Measurements from ENCODE around the gene COL16A1. TPM values are rescaled to one million over a fixed set of nuclear protein-coding genes. Genes with fewer than 3 reads are reported as not detected.

Gene COL16A1
- polyA plus RNA-seq, 3 donors: 26.6 to 35.9 (median 30.8) TPM

GRCh38 chr1:31733389-31734219 is 29.8 kb upstream of the COL16A1 start:
- no peak for DNase-seq (ENCODE audit: low read depth in 3 of 3, low spot score in 2 of 3)

- DNase-seq (ENCODE audit: low read depth in 3 of 3, low spot score in 2 of 3): no peak
Measured at GRCh38 chr1:31732751-31733289, 29.0 kb upstream of the COL16A1 start.

- DNase-seq (ENCODE audit: low read depth in 3 of 3, low spot score in 2 of 3): no peak
Measured at GRCh38 chr1:31732343-31732742, 28.5 kb upstream of the COL16A1 start.

- no peak for DNase-seq (ENCODE audit: low read depth in 3 of 3, low spot score in 2 of 3)
Measured at GRCh38 chr1:31731049-31731565, 27.3 kb upstream of the COL16A1 start.

- no peak for DNase-seq (ENCODE audit: low read depth in 3 of 3, low spot score in 2 of 3)
Measured at GRCh38 chr1:31730336-31731048, 26.7 kb upstream of the COL16A1 start.

GRCh38 chr1:31727849-31728248 is 24.0 kb upstream of the COL16A1 start:
- DNase-seq (ENCODE audit: low read depth in 3 of 3, low spot score in 2 of 3): no peak

- no peak for DNase-seq (ENCODE audit: low read depth in 3 of 3, low spot score in 2 of 3)
Measured at GRCh38 chr1:31727195-31727594, 23.4 kb upstream of the COL16A1 start.

GRCh38 chr1:31726715-31727114 is 22.9 kb upstream of the COL16A1 start:
- DNase-seq (ENCODE audit: low read depth in 3 of 3, low spot score in 2 of 3): no peak

GRCh38 chr1:31725777-31726535 is 22.1 kb upstream of the COL16A1 start:
- no peak for DNase-seq (ENCODE audit: low read depth in 3 of 3, low spot score in 2 of 3)

GRCh38 chr1:31725134-31725533 is 21.3 kb upstream of the COL16A1 start:
- DNase-seq (ENCODE audit: low read depth in 3 of 3, low spot score in 2 of 3): no peak

- DNase-seq (ENCODE audit: low read depth in 3 of 3, low spot score in 2 of 3): peak in 1 of 3 donors; percentile 82
Measured at GRCh38 chr1:31723828-31724359, 20.1 kb upstream of the COL16A1 start.

- no peak for DNase-seq (ENCODE audit: low read depth in 3 of 3, low spot score in 2 of 3)
Measured at GRCh38 chr1:31718327-31718897, 14.6 kb upstream of the COL16A1 start.

GRCh38 chr1:31717341-31717740 is 13.5 kb upstream of the COL16A1 start:
- DNase-seq (ENCODE audit: low read depth in 3 of 3, low spot score in 2 of 3): no peak

GRCh38 chr1:31715873-31716220 is 12.0 kb upstream of the COL16A1 start:
- no peak for DNase-seq (ENCODE audit: low read depth in 3 of 3, low spot score in 2 of 3)

GRCh38 chr1:31715087-31715872 is 11.5 kb upstream of the COL16A1 start:
- peak; percentile 78 to 84 (median 80) for DNase-seq (ENCODE audit: low read depth in 3 of 3, low spot score in 2 of 3)

GRCh38 chr1:31714442-31715086 is 10.7 kb upstream of the COL16A1 start:
- DNase-seq (ENCODE audit: low read depth in 3 of 3, low spot score in 2 of 3): no peak

- DNase-seq (ENCODE audit: low read depth in 3 of 3, low spot score in 2 of 3): no peak
Measured at GRCh38 chr1:31712630-31713029, 8.8 kb upstream of the COL16A1 start.

GRCh38 chr1:31712068-31712467 is 8.3 kb upstream of the COL16A1 start:
- no peak for DNase-seq (ENCODE audit: low read depth in 3 of 3, low spot score in 2 of 3)

GRCh38 chr1:31708324-31708723 is 4.5 kb upstream of the COL16A1 start:
- DNase-seq (ENCODE audit: low read depth in 3 of 3, low spot score in 2 of 3): no peak

All from right renal cortex interstitium (tissue), 3 donors.